Astrocyte (in vitro differentiated cells and primary cell): Measurements from ENCODE around the gene WNT11.

Experiments
- EZH2 ChIP-seq: IDR thresholded peaks from 2 replicates; pipeline ENCODE4 v1.6.1; 2012; ENCODE audit warnings: mild to moderate bottlenecking, low read length, inconsistent platforms; ENCODE audit not compliant: insufficient read depth
- TF ChIP-seq, protein P1 (sequence below): IDR thresholded peaks from 2 replicates; pipeline ENCODE4 v1.5.1; 2011; ENCODE audit warnings: low read depth, mild to moderate bottlenecking, inconsistent platforms, low read length, moderate library complexity; ENCODE audit not compliant: insufficient read depth

DNA sequence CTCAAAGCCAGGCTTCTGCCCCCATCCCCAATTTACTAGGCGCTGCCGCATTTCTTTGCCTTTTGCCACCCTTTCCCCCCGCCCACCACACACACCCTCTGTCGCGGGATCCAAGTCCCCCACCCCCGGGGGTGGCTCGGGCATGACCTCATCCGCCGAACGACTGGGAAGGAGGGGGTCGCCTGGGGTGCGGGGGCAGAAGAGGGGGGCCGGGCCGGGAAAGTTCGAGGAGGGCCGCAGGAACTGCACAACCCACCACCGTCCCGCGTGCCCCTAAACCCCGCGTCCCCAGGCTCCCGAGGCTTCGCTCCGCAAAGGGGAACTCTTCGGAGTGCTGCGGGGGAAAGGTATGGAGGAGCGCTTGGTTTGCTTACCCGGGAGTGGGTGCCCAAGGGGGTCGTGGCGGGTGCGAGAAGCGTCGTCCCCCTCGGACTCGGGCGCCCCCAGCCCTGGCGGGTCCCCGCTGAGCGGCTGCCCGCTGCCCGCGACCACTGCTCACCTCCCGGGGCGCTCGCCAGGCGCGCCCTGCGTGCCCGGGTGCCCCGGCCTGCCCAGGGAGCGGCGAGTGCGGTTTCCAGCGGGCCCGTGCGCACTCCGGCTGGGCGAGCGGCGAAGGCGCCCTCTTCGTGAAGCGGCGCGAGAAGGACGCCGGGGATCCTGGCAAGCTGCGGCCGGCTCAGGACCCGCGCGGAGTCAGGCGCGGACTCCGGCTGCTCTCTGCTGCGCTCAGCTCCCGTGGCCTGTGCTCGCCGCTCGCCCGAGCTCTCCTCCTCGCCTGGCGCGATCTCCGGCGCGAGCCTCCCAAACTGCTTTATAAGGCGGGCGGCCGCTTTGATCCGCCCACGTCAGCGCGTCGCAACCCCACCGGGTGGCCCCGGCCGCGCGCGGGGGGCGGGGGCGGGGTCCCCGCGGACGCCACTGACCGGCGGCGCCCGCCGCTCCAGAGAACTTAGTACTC, 4.0 kb upstream of the WNT11 start:
- TF ChIP-seq, protein P1, sequence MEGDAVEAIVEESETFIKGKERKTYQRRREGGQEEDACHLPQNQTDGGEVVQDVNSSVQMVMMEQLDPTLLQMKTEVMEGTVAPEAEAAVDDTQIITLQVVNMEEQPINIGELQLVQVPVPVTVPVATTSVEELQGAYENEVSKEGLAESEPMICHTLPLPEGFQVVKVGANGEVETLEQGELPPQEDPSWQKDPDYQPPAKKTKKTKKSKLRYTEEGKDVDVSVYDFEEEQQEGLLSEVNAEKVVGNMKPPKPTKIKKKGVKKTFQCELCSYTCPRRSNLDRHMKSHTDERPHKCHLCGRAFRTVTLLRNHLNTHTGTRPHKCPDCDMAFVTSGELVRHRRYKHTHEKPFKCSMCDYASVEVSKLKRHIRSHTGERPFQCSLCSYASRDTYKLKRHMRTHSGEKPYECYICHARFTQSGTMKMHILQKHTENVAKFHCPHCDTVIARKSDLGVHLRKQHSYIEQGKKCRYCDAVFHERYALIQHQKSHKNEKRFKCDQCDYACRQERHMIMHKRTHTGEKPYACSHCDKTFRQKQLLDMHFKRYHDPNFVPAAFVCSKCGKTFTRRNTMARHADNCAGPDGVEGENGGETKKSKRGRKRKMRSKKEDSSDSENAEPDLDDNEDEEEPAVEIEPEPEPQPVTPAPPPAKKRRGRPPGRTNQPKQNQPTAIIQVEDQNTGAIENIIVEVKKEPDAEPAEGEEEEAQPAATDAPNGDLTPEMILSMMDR = no peak
- no peak for TF ChIP-seq EZH2
